KMS-11 (cell line): ENCODE measurements around the gene PERCC1.

Experiments used
- H2AFZ ChIP-seq: fragments of 200-600 bp; sonication (generic); 2 replicates; pipeline ENCODE4 v1.6.1; 2016; ENCODE audit warnings: antibody characterized with exemption, mixed run types, low read depth
- H3K27ac ChIP-seq: fragments of 200-600 bp; sonication (generic); 2 replicates; pipeline ENCODE4 v1.6.1; 2016; ENCODE audit warnings: mild to moderate bottlenecking, mixed run types
- H3K27me3 ChIP-seq: fragments of 200-600 bp; sonication (generic); 2 replicates; pipeline ENCODE4 v1.6.1; 2017; ENCODE audit warnings: mild to moderate bottlenecking, low read depth, mixed run types, moderate library complexity; ENCODE audit not compliant: insufficient read depth
- H3K36me3 ChIP-seq: fragments of 200-600 bp; sonication (generic); 2 replicates; pipeline ENCODE4 v1.6.1; 2017; ENCODE audit warnings: mild to moderate bottlenecking, mixed run types; ENCODE audit not compliant: insufficient read depth
- H3K4me1 ChIP-seq: fragments of 200-600 bp; sonication (generic); 2 replicates; pipeline ENCODE4 v1.6.1; 2016; ENCODE audit warnings: mild to moderate bottlenecking, low read depth, mixed run types; ENCODE audit not compliant: poor library complexity, severe bottlenecking
- H3K4me2 ChIP-seq: fragments of 200-600 bp; sonication (generic); 2 replicates; pipeline ENCODE4 v1.7.0; 2016; ENCODE audit warnings: mild to moderate bottlenecking, mixed run types
- H3K4me3 ChIP-seq: fragments of 200-600 bp; sonication (generic); IDR thresholded peaks from 2 replicates; pipeline ENCODE4 v1.6.1; 2017; ENCODE audit warnings: low read depth, low read length, mixed read lengths; ENCODE audit not compliant: insufficient read depth
- H3K79me2 ChIP-seq: fragments of 200-600 bp; sonication (generic); 2 replicates; pipeline ENCODE4 v1.6.1; 2016; ENCODE audit warnings: low read depth, mixed run types; ENCODE audit not compliant: insufficient read depth
- H3K9ac ChIP-seq: fragments of 200-600 bp; sonication (generic); 2 replicates; pipeline ENCODE4 v1.6.1; 2016; ENCODE audit warnings: mild to moderate bottlenecking, mixed run types
- H4K20me1 ChIP-seq: fragments of 200-600 bp; sonication (generic); 2 replicates; pipeline ENCODE4 v1.6.1; 2016; ENCODE audit warnings: mild to moderate bottlenecking, mixed run types; ENCODE audit not compliant: insufficient read depth
- TF ChIP-seq, protein P1 (sequence below): fragments of 200-600 bp; sonication (generic); conservative IDR thresholded peaks from 2 replicates; pipeline ENCODE4 v1.6.1; 2017; ENCODE audit warnings: low read depth, mild to moderate bottlenecking, antibody characterized with exemption, low read length, moderate library complexity, mixed read lengths

The PERCC1 gene

DNA sequence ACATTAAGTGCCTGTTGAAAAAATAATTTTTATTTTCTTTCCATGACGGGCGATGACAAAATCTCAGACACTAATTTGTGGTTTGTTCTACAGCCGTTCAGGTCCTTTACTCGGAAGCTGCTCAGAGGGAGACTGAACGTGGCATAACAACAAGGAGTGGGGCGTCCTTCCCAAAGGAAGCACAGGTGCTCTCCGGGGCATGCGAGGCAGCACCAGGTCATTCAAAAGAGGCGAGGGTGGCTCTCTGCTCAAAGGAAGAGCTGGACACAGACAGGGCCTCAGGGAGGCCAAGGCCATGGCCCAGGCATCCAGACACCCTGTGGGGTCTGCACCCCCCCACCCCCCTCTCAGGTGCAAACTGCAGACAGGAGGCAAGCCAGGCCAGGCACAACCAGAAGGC lies 32.5 kb upstream of the PERCC1 start:
- Histone ChIP-seq H4K20me1 (no peaks in the 10 kb centered on the region), H2AFZ (no peak overlapping the region), H3K4me3 (no peak overlapping the region), H3K9ac (no peak overlapping the region), H3K79me2 (peaks cover under 1% of the 10 kb centered on the region; the same call in 1 of the 2 replicates), H3K4me2 (no peak overlapping the region), H3K36me3 (no peaks in the 10 kb centered on the region), H3K27me3 (no peaks in the 10 kb centered on the region), H3K4me1 (no peaks in the 10 kb centered on the region), H3K27ac (no peak overlapping the region)
- TF ChIP-seq, protein P1, sequence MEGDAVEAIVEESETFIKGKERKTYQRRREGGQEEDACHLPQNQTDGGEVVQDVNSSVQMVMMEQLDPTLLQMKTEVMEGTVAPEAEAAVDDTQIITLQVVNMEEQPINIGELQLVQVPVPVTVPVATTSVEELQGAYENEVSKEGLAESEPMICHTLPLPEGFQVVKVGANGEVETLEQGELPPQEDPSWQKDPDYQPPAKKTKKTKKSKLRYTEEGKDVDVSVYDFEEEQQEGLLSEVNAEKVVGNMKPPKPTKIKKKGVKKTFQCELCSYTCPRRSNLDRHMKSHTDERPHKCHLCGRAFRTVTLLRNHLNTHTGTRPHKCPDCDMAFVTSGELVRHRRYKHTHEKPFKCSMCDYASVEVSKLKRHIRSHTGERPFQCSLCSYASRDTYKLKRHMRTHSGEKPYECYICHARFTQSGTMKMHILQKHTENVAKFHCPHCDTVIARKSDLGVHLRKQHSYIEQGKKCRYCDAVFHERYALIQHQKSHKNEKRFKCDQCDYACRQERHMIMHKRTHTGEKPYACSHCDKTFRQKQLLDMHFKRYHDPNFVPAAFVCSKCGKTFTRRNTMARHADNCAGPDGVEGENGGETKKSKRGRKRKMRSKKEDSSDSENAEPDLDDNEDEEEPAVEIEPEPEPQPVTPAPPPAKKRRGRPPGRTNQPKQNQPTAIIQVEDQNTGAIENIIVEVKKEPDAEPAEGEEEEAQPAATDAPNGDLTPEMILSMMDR = no peak

DNA sequence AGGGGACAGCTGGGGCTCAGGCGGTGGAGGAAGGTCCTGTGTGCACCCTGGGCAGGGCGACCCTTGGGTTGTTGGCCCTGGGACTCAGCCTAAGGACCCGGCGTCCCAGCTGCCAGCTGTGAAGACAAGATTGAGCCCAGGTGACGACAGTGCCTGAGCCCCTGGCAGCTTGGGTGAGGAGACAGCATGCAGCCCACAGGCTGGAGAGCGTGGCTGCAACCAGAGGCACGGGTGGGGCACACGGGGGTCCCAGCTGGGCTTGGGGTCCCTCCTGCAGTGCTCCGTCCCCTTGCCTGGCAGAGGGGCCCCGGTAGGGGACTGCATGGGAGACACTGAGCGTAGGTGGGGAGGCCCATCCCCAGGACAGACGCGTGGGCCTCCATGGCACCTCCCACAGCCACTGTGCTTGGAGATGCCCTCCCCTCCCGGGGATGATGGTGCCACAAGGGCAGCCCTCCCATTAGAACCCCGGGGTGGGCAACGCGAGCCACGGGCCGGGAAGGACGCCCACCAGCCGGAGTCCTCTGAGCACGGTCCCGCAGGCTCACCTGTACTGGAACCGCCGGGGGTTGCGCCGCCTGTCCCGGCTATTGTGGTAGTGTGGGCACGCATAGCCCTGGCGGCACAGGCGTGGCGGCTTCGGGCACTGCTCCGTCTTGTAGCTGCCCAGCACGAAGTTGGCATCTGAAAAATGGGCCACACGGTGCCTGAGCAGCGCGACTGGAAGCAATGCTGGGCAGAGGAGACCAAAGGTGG lies 31.9 kb upstream of the PERCC1 start:
- no peak overlapping the region for H3K9ac ChIP-seq
- no peaks in the 10 kb centered on the region for H3K36me3 ChIP-seq

DNA sequence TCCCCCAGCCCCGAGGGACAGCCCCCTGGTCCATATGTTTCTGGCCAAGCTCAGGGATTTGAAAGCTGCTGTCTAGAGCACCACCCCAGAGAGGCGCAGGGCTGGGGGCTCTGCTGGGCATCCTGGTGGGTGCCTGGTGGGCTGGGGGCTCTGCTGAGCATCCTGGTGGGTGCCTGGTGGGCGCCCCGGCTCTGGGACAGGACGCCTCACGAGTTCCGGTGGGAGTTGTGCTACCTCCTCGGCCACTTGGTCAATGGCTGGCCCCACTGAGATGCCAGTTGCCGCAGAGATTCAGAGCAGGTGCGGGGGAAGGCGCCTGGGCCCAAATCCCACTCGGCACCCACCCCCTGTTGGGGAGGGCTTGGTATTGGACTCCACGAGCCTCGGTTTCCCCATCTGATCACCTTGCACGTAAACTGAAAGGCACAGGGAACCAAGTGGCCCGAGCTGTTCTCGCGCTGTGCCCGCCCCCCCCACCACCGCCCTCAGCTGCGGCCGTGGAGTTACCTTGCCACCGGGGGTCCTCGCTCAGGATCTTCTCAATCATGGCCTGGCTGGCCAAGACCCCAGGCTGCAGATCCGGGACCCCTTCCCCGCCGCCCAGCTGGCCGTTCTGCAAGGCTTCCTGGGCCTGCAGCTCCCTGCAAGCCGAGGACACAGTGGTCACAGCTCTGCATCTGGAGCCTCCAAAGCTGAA lies 29.7 kb upstream of the PERCC1 start:
- TF ChIP-seq, protein P1 = no peak
- H3K27ac ChIP-seq = no peak overlapping the region
- no peak overlapping the region for H3K4me3 ChIP-seq
- H3K9ac ChIP-seq = no peak overlapping the region
- H3K4me2 ChIP-seq = no peak overlapping the region
- no peaks in the 10 kb centered on the region for H3K36me3 ChIP-seq
- H2AFZ ChIP-seq = no peak overlapping the region
- no peaks in the 10 kb centered on the region for H3K4me1 ChIP-seq
- peaks cover 15% of the 10 kb centered on the region; the same call in 1 of the 2 replicates for H3K79me2 ChIP-seq
- no peaks in the 10 kb centered on the region for H4K20me1 ChIP-seq
- no peaks in the 10 kb centered on the region for H3K27me3 ChIP-seq

More for the DNA sequence above, 31.9 kb upstream of the PERCC1 start:
- no peak overlapping the region for H2AFZ ChIP-seq
- H3K4me3 ChIP-seq = no peak overlapping the region
- H4K20me1 ChIP-seq = no peaks in the 10 kb centered on the region
- no peak overlapping the region for H3K4me2 ChIP-seq
- H3K27ac ChIP-seq = no peak overlapping the region
- no peaks in the 10 kb centered on the region for H3K4me1 ChIP-seq
- no peaks in the 10 kb centered on the region for H3K27me3 ChIP-seq
- TF ChIP-seq, protein P1 = no peak
- peaks cover 5% of the 10 kb centered on the region; the same call in 1 of the 2 replicates for H3K79me2 ChIP-seq

DNA sequence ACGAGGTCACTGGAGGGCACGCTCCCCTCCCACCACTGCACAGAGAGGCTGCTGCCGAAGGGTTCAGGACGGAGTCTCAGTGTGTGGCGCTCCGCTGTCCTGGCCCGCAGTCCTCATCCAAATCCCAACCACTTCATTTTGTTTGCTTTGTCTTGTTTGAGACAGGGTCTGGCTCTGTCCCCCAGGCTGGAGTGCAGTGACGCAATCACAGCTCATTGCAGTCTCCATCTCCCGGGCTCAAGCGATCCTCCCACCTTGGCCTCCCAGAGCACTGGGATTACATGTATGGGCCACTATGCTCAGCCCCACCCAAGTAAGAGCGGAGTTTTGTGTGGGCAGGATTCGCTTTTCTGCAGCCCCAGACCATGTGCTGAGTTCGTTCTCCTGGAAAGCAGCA lies 29.1 kb upstream of the PERCC1 start:
- no peak overlapping the region for H3K9ac ChIP-seq
- H3K36me3 ChIP-seq = no peaks in the 10 kb centered on the region
- H3K79me2 ChIP-seq = peaks cover 20% of the 10 kb centered on the region; the same call in 1 of the 2 replicates
- TF ChIP-seq, protein P1 = no peak
- no peak overlapping the region for H3K4me3 ChIP-seq
- H3K27me3 ChIP-seq = no peaks in the 10 kb centered on the region
- no peaks in the 10 kb centered on the region for H3K4me1 ChIP-seq
- no peaks in the 10 kb centered on the region for H4K20me1 ChIP-seq
- H3K4me2 ChIP-seq = no peak overlapping the region
- H2AFZ ChIP-seq = no peak overlapping the region
- H3K27ac ChIP-seq = no peak overlapping the region
